AG09309 (cell line): ENCODE results near the gene ISL2.

Source experiments
- DNase-seq: peaks from one replicate; pipeline ENCODE4 v3.0.0-alpha.2; 2010; ENCODE audit warnings: low read depth
- H3K4me3 ChIP-seq: 2 replicates; pipeline ENCODE4 v1.5.1; 2011; ENCODE audit warnings: mild to moderate bottlenecking, low read depth, low read length, moderate library complexity; ENCODE audit not compliant: control insufficient read depth
- CTCF ChIP-seq: IDR thresholded peaks from 2 replicates; pipeline ENCODE4 v1.5.1; 2011; ENCODE audit warnings: mild to moderate bottlenecking, low read depth, low read length, inconsistent platforms; ENCODE audit not compliant: insufficient read depth, control insufficient read depth; ENCODE audit errors: missing control alignments

The ISL2 gene

GRCh38 chr15:76333720-76334437, 2.7 kb upstream of the ISL2 start:
- no peak overlapping the region for H3K4me3 ChIP-seq
- TF ChIP-seq CTCF, result peak; percentile 34
- DNase-seq, result no peak

- DNase-seq, result no peak
- no peak overlapping the region for H3K4me3 ChIP-seq
- no peak for TF ChIP-seq CTCF
Measured at GRCh38 chr15:76334438-76335306, 1.9 kb upstream of the ISL2 start.

GRCh38 chr15:76335307-76336253, 993 bp upstream of the ISL2 start:
- no peak for TF ChIP-seq CTCF
- H3K4me3 ChIP-seq, result no peak overlapping the region; the same call in 1 of the 2 replicates
- no peak for DNase-seq

- no peak for DNase-seq
- TF ChIP-seq CTCF, result no peak
- no peak overlapping the region for H3K4me3 ChIP-seq
Measured at GRCh38 chr15:76337059-76337695, 604 bp downstream of the ISL2 start.

- H3K4me3 ChIP-seq, result no peak overlapping the region
- no peak for TF ChIP-seq CTCF
- DNase-seq, result no peak
Measured at GRCh38 chr15:76337696-76338485, 1.3 kb downstream of the ISL2 start.
